Duodenal mucosa (tissue), 2 donors: Measurements from ENCODE around the gene PRDM11.

Experiments
- H3K27ac ChIP-seq: one replicate; pipeline ENCODE4 v1.7.0; 2013; ENCODE audit warnings: low read depth, low read length
- H3K27me3 ChIP-seq, 2 donors: one replicate each; pipeline ENCODE4 v1.7.0; 2013; ENCODE audit warnings: low read length in 2 of 2, control low read depth in 1 of 2; ENCODE audit not compliant: insufficient read depth in 2 of 2, control insufficient read depth in 1 of 2
- H3K36me3 ChIP-seq, 2 donors: one replicate each; pipeline ENCODE4 v1.7.0; 2013; ENCODE audit warnings: low read length in 2 of 2, control low read depth in 1 of 2; ENCODE audit not compliant: insufficient read depth in 2 of 2, control insufficient read depth in 1 of 2
- H3K4me1 ChIP-seq, 2 donors: one replicate each; pipeline ENCODE4 v1.7.0; 2013; ENCODE audit warnings: low read length in 2 of 2, control low read depth in 1 of 2; ENCODE audit not compliant: insufficient read depth in 2 of 2, control insufficient read depth in 1 of 2
- H3K4me3 ChIP-seq, 2 donors: one replicate each; pipeline ENCODE4 v1.7.0; 2013; ENCODE audit warnings: low read length in 2 of 2, low read depth in 1 of 2
- H3K9ac ChIP-seq, 2 donors: one replicate each; pipeline ENCODE4 v1.7.0; 2013; ENCODE audit warnings: low read length in 2 of 2, low read depth in 1 of 2
- H3K9me3 ChIP-seq, 2 donors: one replicate each; pipeline ENCODE4 v1.7.0; 2013; ENCODE audit warnings: low read length in 2 of 2, control low read depth in 1 of 2; ENCODE audit not compliant: control insufficient read depth in 1 of 2

The PRDM11 gene

DNA sequence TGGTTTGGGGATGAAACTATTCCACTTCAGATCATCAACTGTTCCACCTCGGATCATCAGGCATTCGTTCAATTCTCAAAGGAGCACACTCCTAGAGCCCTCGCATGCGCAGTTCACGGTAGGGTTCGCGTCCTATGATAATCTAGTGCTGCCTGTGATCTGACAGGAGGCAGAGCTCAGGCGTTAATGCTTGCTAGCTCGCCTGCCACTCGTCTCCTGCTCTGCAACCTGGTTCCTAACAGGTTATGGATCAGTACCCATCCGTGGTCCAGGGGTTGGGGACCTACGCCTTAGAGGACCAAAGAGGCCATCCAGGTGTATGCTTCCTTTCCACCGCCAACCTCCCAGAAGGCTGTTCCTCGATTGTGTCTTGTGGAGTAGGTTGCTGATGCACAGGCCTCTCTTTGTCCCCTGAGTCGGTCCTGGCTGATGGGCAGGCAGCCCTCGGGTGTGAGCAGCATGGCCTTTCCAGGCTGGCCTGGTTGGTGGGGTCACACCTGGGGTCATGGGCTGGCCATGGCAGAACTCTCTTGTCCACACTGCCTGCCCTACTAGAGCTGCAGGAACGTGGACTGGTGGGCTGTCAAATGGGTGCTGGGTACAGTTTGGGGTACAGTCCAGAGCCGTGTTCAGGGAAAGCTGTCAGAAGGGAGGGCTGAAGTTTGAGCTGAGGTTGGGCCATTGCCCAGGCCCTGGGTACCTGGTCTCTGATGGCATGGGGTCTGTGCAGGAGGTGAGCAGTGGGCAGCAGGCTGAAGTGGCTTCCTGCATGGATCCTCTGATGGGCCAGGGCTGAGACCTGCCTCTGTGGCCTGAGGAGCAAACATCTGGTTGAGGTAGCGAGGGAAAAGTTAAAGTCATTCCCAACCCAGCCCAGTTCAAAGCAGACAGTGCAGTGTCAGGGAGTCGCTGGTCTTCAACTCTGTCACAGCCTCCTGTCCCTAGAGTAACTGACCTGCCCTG lies 11.1 kb downstream of the PRDM11 start:
- Histone ChIP-seq H3K9me3 (no peaks in the 10 kb centered on the region), H3K27ac (no peak overlapping the region), H3K4me3 (no peak overlapping the region), H3K9ac (peak overlapping the region in 1 of 2 donors; percentile 8), H3K27me3 (no peaks in the 10 kb centered on the region), H3K4me1 (peaks cover 17 to 29% of the 10 kb centered on the region in 2 donors), H3K36me3 (no peaks in the 10 kb centered on the region)

GRCh38 chr11:45158210-45158731 lies 11.8 kb downstream of the PRDM11 start:
- no peaks in the 10 kb centered on the region for H3K36me3 ChIP-seq
- H3K27ac ChIP-seq = peak overlapping the region; percentile 13
- no peaks in the 10 kb centered on the region for H3K27me3 ChIP-seq
- no peak overlapping the region for H3K4me3 ChIP-seq
- peaks cover 17 to 29% of the 10 kb centered on the region in 2 donors for H3K4me1 ChIP-seq
- no peak overlapping the region for H3K9ac ChIP-seq
- H3K9me3 ChIP-seq = no peaks in the 10 kb centered on the region

DNA sequence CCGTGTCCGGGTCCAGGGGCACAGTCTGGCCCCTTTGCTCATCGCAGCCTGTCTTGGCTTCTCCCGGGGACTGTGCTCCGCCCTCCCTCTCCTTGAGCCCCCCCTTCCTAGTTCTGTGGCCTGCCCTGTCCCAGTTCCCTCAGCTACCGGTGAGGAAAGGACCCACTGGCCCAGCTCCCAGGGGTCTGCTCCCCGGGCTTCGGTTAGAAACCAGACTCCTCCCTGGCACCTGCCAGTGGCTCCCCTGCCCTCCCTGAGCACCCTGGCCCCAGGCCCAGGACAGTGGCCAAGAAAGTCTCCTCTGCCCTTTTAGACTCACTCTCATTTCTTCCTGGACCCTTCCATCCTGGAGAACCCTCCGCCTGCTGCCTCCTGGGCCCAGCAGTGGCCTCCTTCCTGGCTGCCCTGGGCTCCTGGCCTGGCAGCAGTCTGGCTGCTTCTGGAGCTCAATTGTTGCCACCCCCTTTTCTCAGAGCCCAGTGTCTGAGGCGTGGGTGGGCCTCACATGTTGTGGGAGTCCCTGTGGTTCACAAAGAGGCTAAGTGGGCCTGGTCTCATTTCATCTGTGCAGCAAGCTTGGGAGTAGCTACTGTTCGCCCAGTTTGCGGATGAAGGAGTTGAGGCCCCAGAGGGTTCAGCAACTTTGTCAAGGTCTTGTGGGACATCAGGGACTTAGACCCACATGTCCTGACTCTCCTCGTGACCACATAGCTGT lies 12.6 kb downstream of the PRDM11 start:
- no peaks in the 10 kb centered on the region for H3K9me3 ChIP-seq
- peaks cover 17 to 29% of the 10 kb centered on the region in 2 donors for H3K4me1 ChIP-seq
- H3K9ac ChIP-seq = no peak overlapping the region
- no peak overlapping the region for H3K4me3 ChIP-seq
- no peaks in the 10 kb centered on the region for H3K27me3 ChIP-seq
- no peak overlapping the region for H3K27ac ChIP-seq
- no peaks in the 10 kb centered on the region for H3K36me3 ChIP-seq

DNA sequence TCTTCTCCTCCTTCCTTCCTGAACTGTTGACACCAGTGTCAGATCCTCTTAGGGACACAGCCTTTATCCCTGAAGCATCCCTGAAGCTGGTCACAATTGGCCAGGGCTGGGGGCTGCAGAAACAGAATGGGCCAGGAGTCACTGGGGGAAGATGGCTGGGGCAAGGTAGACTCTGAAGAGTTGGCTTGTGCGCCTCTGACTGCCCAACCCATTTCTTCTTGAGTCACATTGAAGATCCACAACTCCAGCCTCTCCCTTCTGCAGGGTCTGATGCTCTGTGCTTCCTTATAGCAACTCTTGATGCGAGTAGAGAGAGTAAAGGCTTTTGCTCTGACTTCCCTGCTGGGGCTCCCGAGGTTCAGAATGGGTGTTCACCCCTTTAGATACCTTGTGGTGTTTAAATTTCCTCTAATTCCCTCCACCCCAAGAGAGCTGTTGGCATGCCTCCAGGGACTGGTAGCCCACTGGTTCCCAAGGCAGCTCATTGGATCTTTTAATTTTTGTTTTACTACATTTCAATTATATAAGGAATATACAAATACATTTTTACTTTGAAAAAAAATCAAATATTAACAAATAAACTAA lies 13.4 kb downstream of the PRDM11 start:
- Histone ChIP-seq H3K27ac (no peak overlapping the region), H3K27me3 (no peaks in the 10 kb centered on the region), H3K36me3 (no peaks in the 10 kb centered on the region), H3K4me1 (peaks cover 17 to 29% of the 10 kb centered on the region in 2 donors), H3K9ac (no peak overlapping the region), H3K9me3 (no peaks in the 10 kb centered on the region), H3K4me3 (no peak overlapping the region)

DNA sequence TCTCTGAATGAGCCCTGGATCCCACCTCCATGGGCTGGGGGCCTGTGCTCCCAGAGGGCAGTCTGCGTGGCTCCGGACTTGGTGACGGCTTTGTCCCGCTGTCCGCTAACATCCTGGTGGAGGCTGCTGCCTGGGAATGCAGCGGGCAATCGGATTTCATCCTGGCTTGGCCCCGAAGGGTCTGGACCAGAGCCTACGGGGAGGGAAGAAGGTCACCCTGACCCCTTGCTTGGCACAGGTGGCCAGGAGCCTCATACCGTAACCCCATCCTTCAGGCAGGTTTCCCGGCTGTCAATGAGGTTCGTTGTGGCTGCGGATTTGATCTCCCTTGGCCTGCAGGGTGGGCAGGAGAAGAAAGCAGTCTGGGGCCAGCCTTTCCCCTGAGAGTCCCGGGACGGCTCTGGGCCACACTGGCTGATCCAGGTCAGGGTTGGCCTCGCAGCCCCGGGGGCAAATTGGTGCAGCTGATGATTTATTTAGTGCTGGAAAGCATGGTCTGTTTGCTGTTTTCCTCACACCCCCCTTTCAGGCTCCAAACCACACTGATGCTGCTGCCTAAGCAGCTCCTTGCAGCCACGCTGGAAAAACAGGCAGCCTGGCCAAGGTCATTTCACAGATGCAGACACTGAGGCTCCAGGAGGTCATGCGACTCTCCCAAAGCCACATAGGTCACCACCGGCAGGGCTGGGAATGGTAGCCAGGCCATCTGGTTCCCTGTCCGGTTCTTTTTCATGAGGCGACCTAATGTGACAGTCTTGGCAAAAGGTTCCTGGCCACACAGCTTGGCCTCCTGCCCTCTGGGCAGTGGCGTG lies 15.0 kb downstream of the PRDM11 start:
- Histone ChIP-seq H3K4me1 (peaks cover 17 to 29% of the 10 kb centered on the region in 2 donors), H3K27me3 (no peaks in the 10 kb centered on the region), H3K27ac (no peak overlapping the region), H3K9ac (no peak overlapping the region), H3K36me3 (no peaks in the 10 kb centered on the region), H3K4me3 (no peak overlapping the region), H3K9me3 (no peaks in the 10 kb centered on the region)

- H3K4me1 ChIP-seq = peaks cover 17 to 24% of the 10 kb centered on the region in 2 donors
- no peaks in the 10 kb centered on the region for H3K27me3 ChIP-seq
- H3K27ac ChIP-seq = no peak overlapping the region
- no peak overlapping the region for H3K9ac ChIP-seq
- H3K4me3 ChIP-seq = no peak overlapping the region
- no peaks in the 10 kb centered on the region for H3K36me3 ChIP-seq
- no peaks in the 10 kb centered on the region for H3K9me3 ChIP-seq
Measured at GRCh38 chr11:45162064-45162375, 15.6 kb downstream of the PRDM11 start.

- H3K9ac ChIP-seq = no peak overlapping the region
- peaks cover 8 to 13% of the 10 kb centered on the region in 2 donors for H3K4me1 ChIP-seq
- H3K27ac ChIP-seq = no peak overlapping the region
- H3K36me3 ChIP-seq = no peaks in the 10 kb centered on the region
- no peaks in the 10 kb centered on the region for H3K9me3 ChIP-seq
- H3K27me3 ChIP-seq = no peaks in the 10 kb centered on the region
- no peak overlapping the region for H3K4me3 ChIP-seq
Measured at GRCh38 chr11:45162916-45163879, 16.8 kb downstream of the PRDM11 start.

DNA sequence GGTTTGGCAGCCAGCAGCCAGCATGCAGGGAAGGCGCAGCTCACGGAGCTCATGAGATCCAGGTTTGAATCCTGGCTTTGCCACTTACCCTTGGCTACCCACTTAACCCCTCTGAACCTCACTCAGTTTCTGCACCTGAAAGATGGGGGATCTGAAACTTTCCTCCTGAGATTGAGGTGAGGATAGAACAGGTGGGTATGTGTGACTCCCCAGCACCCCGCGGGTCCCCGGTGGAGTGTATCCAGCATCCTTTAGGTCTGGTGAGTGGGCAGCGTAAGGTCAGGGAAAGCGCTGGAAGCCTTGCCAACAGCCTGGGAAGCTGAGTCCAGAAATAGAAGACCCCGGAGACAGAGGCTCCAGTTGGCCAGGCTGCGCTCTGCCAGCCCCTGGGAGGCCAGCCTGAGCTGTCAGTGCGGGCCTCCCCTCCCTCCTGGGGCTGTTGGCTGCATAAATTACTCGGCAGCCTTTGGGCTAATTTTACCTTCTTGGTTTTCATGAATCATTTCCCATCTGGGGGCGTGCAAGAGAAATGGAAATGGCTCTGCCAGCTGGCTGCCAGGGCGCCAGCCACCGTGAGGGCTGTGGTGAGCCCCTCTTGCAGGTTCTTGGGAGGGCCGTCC lies 17.6 kb downstream of the PRDM11 start:
- peaks cover 0 to 5% of the 10 kb centered on the region in 2 donors for H3K4me1 ChIP-seq
- no peaks in the 10 kb centered on the region for H3K36me3 ChIP-seq
- H3K27ac ChIP-seq = no peak overlapping the region
- H3K27me3 ChIP-seq = no peaks in the 10 kb centered on the region
- H3K9ac ChIP-seq = no peak overlapping the region
- no peak overlapping the region for H3K4me3 ChIP-seq
- H3K9me3 ChIP-seq = no peaks in the 10 kb centered on the region
